T-helper 1 cell (primary cell): Measurements from ENCODE around the gene SH3GLB2.
"Not testable (repeated sequence)": the region's sequence is repeated elsewhere in the genome, so short reads cannot be mapped to it uniquely, and the experiment has no call there.

Experiments used
- DNase-seq, 5 donors: peaks; one replicate each; pipeline ENCODE4 v3.0.0-alpha.2; 2012 to 2020

The SH3GLB2 gene

DNA sequence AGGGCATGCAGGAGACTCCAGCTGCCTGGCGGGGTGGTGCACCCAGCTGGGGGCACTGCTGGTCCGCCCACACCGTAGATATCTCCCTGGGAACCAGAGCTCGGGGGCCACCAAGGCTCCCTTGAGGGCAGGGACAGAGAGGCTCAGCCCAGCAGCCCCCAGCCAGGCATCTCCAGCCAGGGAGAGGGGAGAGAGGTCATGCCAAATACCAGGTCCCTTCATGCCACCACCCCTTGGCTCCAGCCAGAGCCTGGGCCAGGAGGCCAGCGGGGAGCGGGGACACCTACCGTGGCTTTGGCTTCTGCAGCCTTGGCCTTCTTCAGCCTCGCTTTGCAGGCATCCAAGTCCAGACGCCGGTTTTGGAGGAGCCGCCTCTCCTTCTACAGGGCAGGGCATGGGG, 14.0 kb downstream of the SH3GLB2 start:
- no peak for DNase-seq

- no peak for DNase-seq
Measured at GRCh38 chr9:129013674-129014073, 14.5 kb downstream of the SH3GLB2 start.

DNA sequence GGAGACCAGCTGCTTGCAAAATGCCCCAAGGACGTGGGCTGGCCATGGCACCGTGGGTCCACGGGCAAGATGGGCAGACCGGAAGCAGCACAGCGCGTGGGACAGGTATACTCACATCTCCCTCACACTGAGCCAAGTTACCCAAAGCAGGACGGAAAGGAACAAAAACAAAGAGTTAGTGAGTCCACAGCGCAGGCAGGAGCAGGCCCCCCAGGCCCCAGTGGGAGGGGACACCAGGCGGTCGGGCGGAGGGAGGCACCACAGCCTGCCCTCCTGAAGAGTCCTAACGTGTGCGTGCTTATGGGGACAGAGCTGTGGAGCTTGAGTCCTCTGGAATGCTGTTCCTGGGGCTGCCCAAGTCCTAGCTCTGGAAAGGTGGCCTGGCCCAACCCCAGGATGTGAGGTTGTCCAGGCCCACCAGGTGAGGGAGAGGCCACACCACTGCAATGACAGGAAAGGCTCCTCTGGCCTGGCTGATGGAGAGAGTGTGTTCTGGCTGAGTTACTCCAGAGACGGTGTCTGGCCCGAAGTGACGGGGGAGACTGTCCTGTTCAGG, 15.2 kb downstream of the SH3GLB2 start:
- DNase-seq: no peak

DNA sequence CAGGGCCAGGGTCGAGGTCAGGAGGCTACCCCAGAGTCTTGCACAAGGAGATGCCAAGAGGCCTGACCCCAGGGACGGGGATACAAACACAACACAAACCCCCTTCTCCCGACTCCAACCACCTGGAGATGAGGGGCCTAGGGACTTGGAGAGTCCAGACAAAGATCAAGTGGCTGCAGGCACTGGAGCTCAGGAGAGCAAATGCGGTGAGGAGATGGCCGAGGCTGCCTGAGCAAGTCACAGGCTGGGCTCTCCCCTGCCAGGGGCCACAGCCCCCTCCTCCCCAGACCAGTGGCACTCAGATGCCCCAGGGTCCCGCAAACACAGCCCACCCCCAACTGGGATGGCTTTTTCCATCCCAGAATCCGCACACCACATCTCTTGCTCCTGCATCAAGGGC, 15.8 kb downstream of the SH3GLB2 start:
- no peak for DNase-seq

GRCh38 chr9:129011761-129012181, 16.4 kb downstream of the SH3GLB2 start:
- no peak for DNase-seq

GRCh38 chr9:129011170-129011569, 17.0 kb downstream of the SH3GLB2 start:
- no peak for DNase-seq

DNA sequence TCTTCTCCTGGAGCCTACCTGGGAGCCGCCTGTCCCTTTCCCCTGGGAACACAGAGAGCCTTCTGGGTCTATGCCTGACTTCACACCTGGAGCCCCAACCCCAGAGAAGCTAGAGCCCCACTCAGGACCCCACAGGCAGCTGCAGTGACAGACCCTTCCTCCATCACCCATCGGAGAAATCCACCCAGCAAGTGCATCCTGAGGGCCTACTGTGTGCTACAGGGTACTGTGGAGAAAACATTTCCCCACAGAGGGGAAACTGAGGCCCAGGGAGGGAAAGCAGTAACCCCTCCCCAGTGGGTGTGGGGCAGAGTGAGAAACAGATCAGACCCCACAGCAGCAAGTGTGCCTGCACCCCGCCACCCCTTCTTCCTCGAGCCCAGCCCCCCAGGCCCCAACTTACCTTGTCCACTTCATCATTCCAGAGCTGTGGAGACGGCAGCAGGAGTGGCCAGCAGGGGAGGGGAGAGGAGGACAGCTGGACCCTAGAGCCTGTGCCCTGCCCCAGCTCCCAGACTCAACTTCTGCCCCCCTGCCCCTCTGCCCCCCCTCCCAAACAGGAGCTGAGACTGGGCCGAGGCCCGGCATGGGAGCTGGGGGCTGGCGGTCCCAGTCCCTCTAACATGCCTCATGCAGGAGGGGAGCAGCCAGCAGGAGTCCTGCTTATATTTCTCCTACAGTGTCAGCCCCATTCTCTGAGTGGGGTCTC, 17.7 kb downstream of the SH3GLB2 start:
- no peak for DNase-seq

GRCh38 chr9:129009584-129010141, 18.5 kb downstream of the SH3GLB2 start:
- no peak for DNase-seq

- DNase-seq: no peak
Measured at GRCh38 chr9:129008986-129009583, 19.0 kb downstream of the SH3GLB2 start.

DNA sequence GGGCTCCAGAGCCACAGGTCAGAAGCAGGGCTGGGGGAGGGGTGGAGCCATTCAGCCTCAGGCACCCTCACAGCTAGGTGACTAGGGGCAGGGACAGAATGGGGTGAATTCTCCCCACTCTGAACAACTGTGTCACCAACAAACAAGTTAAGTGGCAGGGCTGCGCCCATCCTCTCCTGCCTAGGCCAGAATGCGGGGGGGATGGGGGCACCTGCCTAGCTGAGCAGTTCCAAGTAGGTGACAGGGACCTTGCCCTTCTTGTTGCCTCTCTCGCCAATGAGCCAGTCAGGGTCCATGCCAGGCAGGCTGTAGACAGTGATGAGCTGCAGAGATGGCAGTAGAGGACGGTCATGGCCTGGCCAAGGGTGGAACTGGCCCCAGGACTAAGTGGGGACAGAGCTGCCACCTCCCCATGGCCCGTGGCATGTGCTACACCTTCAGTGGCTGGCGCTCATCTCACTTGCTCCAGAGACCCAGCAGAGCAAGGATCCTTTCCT, 19.6 kb downstream of the SH3GLB2 start:
- no peak for DNase-seq

GRCh38 chr9:129007766-129008468, 20.2 kb downstream of the SH3GLB2 start:
- DNase-seq: no peak

DNA sequence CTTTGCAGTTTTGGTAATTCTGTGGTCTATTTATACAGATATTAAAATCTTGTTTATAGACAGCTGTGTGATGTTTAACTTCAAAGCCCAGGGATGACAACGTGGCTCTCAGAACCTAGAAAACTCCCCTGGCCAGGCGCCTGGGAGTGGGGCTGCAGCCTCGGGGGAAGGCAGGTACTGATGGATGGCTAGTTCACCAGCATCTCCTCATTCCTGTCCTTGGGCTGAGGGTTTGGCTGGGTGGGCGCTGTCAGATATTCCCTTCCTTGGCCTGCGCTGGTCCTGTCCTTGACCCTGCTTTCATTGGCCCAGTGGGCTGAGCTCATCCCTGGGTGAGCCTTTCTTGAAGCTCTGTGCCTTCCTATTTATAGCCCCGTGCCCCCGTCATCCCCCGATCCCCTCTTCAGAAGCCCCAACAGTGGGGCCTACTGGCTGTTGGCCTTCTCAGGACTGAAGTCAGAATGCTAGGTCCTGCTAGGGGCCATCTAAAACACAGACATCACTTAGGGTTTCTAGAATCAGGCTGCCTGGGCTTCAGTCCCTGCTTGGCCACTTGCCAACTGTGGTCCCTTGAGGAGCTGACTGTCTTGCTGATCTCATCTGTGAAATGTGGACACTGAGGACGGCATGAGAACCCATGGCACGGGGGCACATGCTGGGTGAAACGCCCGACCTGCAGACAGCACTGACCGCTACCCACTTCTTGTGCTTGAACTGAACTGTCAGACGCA, 20.9 kb downstream of the SH3GLB2 start:
- DNase-seq: no peak

DNA sequence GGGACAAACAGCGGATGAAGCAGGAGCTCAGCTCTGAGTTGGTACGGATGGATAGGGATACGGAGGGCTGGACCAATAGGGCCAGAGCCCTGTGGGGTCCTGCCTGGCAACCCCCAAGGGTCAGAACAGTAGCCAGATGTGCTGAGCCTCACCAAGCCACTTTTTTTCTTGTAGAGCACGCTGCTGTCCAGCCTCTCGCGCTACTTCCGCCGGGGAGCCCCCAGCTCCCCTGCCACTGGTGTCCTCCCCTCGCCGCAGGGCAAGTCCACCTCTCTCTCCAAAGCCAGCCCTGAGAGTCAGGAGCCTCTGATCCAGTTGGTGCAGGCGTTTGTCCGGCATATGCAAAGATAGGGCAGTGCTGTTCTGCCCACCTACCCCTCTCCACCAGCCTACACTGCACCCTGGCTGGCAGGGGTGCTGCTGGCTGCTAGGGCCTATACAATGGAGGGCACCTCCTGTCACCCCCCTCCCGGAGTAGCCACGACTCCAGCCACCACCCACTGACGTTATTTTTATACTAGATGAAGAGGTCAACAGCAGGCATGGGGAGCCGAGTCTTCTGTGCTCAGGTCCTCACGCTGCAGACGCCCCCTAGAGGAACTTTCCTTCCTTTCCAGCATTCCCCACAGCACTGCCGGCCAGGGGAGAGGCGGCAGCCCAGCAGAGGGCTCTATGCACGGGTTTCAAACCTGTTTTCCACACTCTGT, 21.6 kb downstream of the SH3GLB2 start:
- DNase-seq: peak in 3 of 5 donors; percentile 19 to 43 (median 25)

- no peak for DNase-seq
Measured at GRCh38 chr9:129005336-129005997, 22.7 kb downstream of the SH3GLB2 start.

- not testable (repeated sequence) for DNase-seq
Measured at GRCh38 chr9:129004173-129004572, 24.0 kb downstream of the SH3GLB2 start.

DNA sequence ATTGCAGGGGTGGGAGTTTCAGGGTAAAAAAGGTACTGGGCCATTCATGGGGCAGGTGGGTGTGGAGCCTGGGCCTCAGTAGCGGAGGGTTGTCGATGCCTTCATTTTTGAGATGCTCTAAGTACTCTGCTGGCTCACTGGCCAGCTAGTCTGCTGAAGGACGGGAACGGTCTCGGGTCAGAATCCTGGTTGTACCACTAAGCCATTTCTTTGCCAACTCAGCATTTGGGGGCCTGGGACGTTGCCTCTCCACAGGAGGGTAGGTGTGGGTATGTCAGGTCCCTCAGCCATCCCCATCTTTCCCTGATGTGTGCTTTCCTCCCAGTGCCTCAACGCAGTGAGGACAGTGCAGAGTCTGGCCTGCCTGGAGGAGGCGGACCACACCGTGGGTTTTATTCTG, 25.1 kb downstream of the SH3GLB2 start:
- no peak for DNase-seq

GRCh38 chr9:129001504-129002325, 26.4 kb downstream of the SH3GLB2 start:
- DNase-seq: no peak

GRCh38 chr9:128999581-129000206, 28.4 kb downstream of the SH3GLB2 start:
- DNase-seq: no peak

DNA sequence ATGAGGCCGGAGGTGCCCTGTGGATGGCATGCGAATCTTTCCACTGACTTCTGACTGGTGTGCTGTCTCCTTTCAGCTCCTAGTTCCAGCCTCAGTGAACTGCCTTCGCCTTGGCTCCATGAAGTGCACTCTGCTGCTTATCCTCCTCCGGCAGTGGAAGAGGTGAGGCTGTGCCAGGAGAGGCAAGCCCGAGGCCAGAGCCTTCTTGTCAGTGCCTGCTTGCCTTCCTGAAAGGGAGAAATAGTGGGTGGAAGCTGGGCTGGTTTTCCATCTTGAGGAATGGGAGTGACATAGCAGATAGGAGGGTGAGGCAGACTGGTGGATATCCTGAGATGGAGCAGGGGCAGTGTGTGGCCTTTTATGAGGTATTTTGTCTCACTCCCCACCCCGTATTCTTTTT, 29.7 kb downstream of the SH3GLB2 start:
- no peak for DNase-seq

- no peak for DNase-seq
Measured at GRCh38 chr9:128995791-128996190, 32.3 kb downstream of the SH3GLB2 start.
